ENCODE measurements around the gene ZNF763. TPM values are rescaled to one million over a fixed set of nuclear protein-coding genes. Genes with fewer than 3 reads are reported as not detected.
"Not testable (repeated sequence)": the region's sequence is repeated elsewhere in the genome, so short reads cannot be mapped to it uniquely, and the experiment has no call there.

The ZNF763 gene
- polyA plus RNA-seq, 2 of the 4 experiments (the other 2 are of a cell fraction) = not detected

- ChIA-PET POLR2A (no interaction called here), CTCF (no interaction called here)
- no peak for TF ChIP-seq PHF8 (IDR thresholded peaks at IDR 0.05; ENCODE audit: borderline replicate concordance, low read depth)
- TF ChIP-seq ZFP36 (IDR thresholded peaks at IDR 0.05; ENCODE audit: borderline replicate concordance, partially characterized antibody) = no peak
- TF ChIP-seq FOSB (CRISPR knock-in tag; IDR thresholded peaks at IDR 0.05) = no peak
- TF ChIP-seq HOXB13 (CRISPR knock-in tag; IDR thresholded peaks at IDR 0.05; ENCODE audit: low read depth) = no peak
- TF ChIP-seq CEBPB (IDR thresholded peaks at IDR 0.05) = no peak
- no peak for TF ChIP-seq JUN (IDR thresholded peaks at IDR 0.05)
- no peak for TF ChIP-seq ESRRA (IDR thresholded peaks at IDR 0.05; ENCODE audit: borderline replicate concordance, low read length)
- TF ChIP-seq NPAS2 (CRISPR knock-in tag; IDR thresholded peaks at IDR 0.05; ENCODE audit: borderline replicate concordance) = no peak
- TF ChIP-seq RAD21 (conservative IDR thresholded peaks at IDR 0.05 in 1 of 2, IDR thresholded peaks at IDR 0.05 in 1 of 2) = no peak
- TF ChIP-seq RFX5 (IDR thresholded peaks at IDR 0.05) = no peak
- FAIRE-seq (no peak), ATAC-seq (peak; percentile 47 to 79; a peak in 5 of 6 replicates), DNase-seq (ENCODE audit: low read depth in 1 of 2, low spot score in 1 of 2) (peak; percentile 5 to 16)
- Histone ChIP-seq H3K4me3 (peak within 1 kb of the TSS; percentile 36), H3K27ac (peak within 1 kb of the TSS in 1 of 2 experiments; percentile 45; a peak in 1 of 6 replicates), H3K4me1 (no peaks in the 10 kb centered on the region), H3K4me2 (peak within 1 kb of the TSS; percentile 10; the same call in 1 of the 3 replicates), H3K9me3 (no peaks in the 10 kb centered on the region; the same call in 2 of the 3 replicates)
- 6% methylated on average over 7 of the region's 53 CpGs for WGBS (ENCODE audit: missing lambda C conversion rate)
These were observed 39.8 kb upstream of the ZNF763 start, which contains the start of gene ZNF700 for GRCh38 chr19:11924886-11925650. ZNF700 (plus strand) TSS chr19:11925107; CDS start chr19:11925211, 104 bp downstream.

GRCh38 chr19:11925651-11926187 lies 39.1 kb upstream of the ZNF763 start:
- H3K9me3 ChIP-seq; FAIRE-seq; POLR2A ChIA-PET; ATAC-seq; CTCF ChIA-PET; DNase-seq (ENCODE audit: low read depth in 1 of 2, low spot score in 1 of 2); H3K27ac ChIP-seq; H3K4me1 ChIP-seq: not testable (repeated sequence)
- Histone ChIP-seq H3K4me2 (peak overlapping the region; percentile 10; the same call in 1 of the 3 replicates), H3K4me3 (peak overlapping the region; percentile 36)
- 29% methylated on average over 10 of the region's 10 CpGs for WGBS (ENCODE audit: missing lambda C conversion rate)

DNA sequence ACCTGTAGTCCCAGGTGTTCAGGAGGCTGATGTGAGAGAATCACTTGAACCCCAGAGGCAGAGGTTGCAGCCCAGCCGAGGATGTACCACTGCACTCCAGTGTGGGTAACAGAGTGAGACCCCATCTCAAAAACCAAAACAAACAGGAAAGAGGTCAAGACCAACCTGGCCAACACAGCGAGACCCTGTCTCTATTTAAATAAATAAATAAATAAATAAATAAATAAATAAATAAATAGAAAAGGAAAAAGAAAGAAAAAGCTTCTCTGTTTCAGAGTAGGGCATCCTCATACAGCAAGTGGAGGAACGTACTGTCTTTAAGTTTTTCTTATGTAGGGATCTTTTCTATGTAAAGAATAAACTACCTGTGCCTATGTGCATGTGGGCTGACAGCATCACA lies 37.6 kb upstream of the ZNF763 start:
- H3K27ac ChIP-seq = no peak overlapping the region
- no peak overlapping the region for H3K4me2 ChIP-seq
- POLR2A ChIA-PET = no interaction called here
- DNase-seq (ENCODE audit: low read depth in 1 of 2, low spot score in 1 of 2) (no peak), ATAC-seq (no peak), FAIRE-seq (no peak)
- no peak overlapping the region for H3K4me3 ChIP-seq
- no peaks in the 10 kb centered on the region; the same call in 2 of the 3 replicates for H3K9me3 ChIP-seq
- TF ChIP-seq ZC3H11A (IDR thresholded peaks at IDR 0.05) (peak; percentile 51), FOSB (CRISPR knock-in tag; IDR thresholded peaks at IDR 0.05) (no peak)
- 38% methylated on average over 2 of the region's 3 CpGs for WGBS (ENCODE audit: missing lambda C conversion rate)
- CTCF ChIA-PET = interaction anchor here (0.6 kb wide), 1 partner anchor 18 kb away, joined by 3 read pairs; no protein-coding TSS in a partner anchor
- no peaks in the 10 kb centered on the region for H3K4me1 ChIP-seq

DNA sequence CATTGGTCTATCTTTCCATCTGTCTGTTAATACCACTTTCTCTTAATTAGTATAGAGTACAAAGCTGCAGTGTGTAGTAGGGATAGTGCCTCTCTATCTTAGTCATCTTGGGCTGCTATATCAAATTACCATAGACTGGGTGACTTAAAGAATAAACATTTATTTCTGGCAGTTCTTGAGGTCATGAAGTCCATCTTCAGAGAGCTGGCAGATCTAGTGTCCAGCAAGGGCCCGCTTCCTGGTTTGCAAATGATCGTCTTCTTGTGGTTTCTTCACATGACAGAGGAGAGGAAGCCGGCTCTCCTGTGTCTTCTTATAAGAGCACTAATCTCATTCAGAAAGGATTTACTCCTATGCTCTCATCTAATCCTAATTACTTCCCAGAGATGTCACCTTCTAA lies 33.8 kb upstream of the ZNF763 start:
- 71% methylated on average over 3 of the region's 3 CpGs for WGBS (ENCODE audit: missing lambda C conversion rate)
- Histone ChIP-seq H3K9me3 (no peaks in the 10 kb centered on the region), H3K27ac (no peak overlapping the region), H3K4me2 (no peak overlapping the region), H3K4me3 (no peak overlapping the region), H3K4me1 (no peaks in the 10 kb centered on the region)
- POLR2A ChIA-PET = no interaction called here
- no peak for ATAC-seq
- DNase-seq (ENCODE audit: low read depth in 1 of 2, low spot score in 1 of 2) = no peak
- TF ChIP-seq MAX (IDR thresholded peaks at IDR 0.05) (no peak), NFE2L2 (conservative IDR thresholded peaks at IDR 0.05; ENCODE audit: low read length) (no peak), HES2 (IDR thresholded peaks at IDR 0.05) (no peak), HOXB13 (CRISPR knock-in tag; IDR thresholded peaks at IDR 0.05; ENCODE audit: low read depth) (no peak), CBX2 (IDR thresholded peaks at IDR 0.05; ENCODE audit: borderline replicate concordance, low read depth) (no peak), ZC3H11A (IDR thresholded peaks at IDR 0.05) (no peak), POLR2AphosphoS2 (conservative IDR thresholded peaks at IDR 0.05; ENCODE audit: low read length) (no peak), RAD21 (conservative IDR thresholded peaks at IDR 0.05 in 1 of 2, IDR thresholded peaks at IDR 0.05 in 1 of 2) (no peak), E2F6 (IDR thresholded peaks at IDR 0.05; ENCODE audit: borderline replicate concordance, low read depth) (no peak)
- TF ChIP-seq, protein P1, sequence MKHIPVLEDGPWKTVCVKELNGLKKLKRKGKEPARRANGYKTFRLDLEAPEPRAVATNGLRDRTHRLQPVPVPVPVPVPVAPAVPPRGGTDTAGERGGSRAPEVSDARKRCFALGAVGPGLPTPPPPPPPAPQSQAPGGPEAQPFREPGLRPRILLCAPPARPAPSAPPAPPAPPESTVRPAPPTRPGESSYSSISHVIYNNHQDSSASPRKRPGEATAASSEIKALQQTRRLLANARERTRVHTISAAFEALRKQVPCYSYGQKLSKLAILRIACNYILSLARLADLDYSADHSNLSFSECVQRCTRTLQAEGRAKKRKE (CRISPR knock-in tag; IDR thresholded peaks at IDR 0.05; ENCODE audit: low read depth) = no peak
- no peak for FAIRE-seq
- CTCF ChIA-PET = no interaction called here

Data from A549 (cell line).